A673 (cell line): ENCODE data around the gene ZNF638. TPM values are rescaled to one million over a fixed set of nuclear protein-coding genes. Genes with fewer than 3 reads are reported as not detected.

ENCODE experiments used
- BruUV-seq: library from RNA; stranded (reverse); fragments of 400-500 nt; replicated peaks from 2 replicates; lab custom pipeline; 2021; lab: Mats Ljungman, UMichigan
- CTCF ChIA-PET: fragments of 300-600 bp; sonication (Branson Sonifier 250); formaldehyde crosslinking; loops from one replicate; lab custom pipeline; 2022; ENCODE audit warnings: antibody characterized with exemption; lab: Charles Lee
- POLR2A ChIA-PET: fragments of 300-600 bp; sonication (Branson Sonifier 250); formaldehyde crosslinking; loops from one replicate; lab custom pipeline; 2022; ENCODE audit warnings: antibody characterized with exemption; ENCODE audit not compliant: low non-redundant PET; lab: Charles Lee
- DNase-seq: peaks from one replicate; pipeline ENCODE4 v3.0.0-alpha.2; 2015; ENCODE audit warnings: low spot score
- H3K27ac ChIP-seq: fragments of 200-600 bp; sonication (generic); 2 replicates; pipeline ENCODE4 v1.5.1; 2016; ENCODE audit warnings: mixed run types, low read depth, mild to moderate bottlenecking, mixed read lengths, antibody characterized with exemption, low read length; ENCODE audit not compliant: poor library complexity, severe bottlenecking
- H3K27me3 ChIP-seq: fragments of 200-600 bp; sonication (generic); replicated peaks from 2 replicates; pipeline ENCODE4 v1.6.1; 2017; ENCODE audit warnings: mixed run types, low read depth, mild to moderate bottlenecking, mixed read lengths, antibody characterized with exemption, low read length; ENCODE audit not compliant: insufficient read depth, poor library complexity
- H3K36me3 ChIP-seq: fragments of 200-600 bp; sonication (generic); 2 replicates; pipeline ENCODE4 v1.6.1; 2016; ENCODE audit warnings: mixed run types, mild to moderate bottlenecking, mixed read lengths, antibody characterized with exemption, low read length; ENCODE audit not compliant: insufficient read depth, poor library complexity, severe bottlenecking
- H3K4me1 ChIP-seq: fragments of 200-600 bp; sonication (generic); 2 replicates; pipeline ENCODE4 v1.6.1; 2017; ENCODE audit warnings: mixed run types, mild to moderate bottlenecking, mixed read lengths, antibody characterized with exemption, low read length; ENCODE audit not compliant: insufficient read depth, poor library complexity, severe bottlenecking
- H3K4me3 ChIP-seq: fragments of 200-600 bp; sonication (generic); 2 replicates; pipeline ENCODE4 v1.5.1; 2016; ENCODE audit warnings: low read depth, mixed run types, mild to moderate bottlenecking, mixed read lengths, low read length; ENCODE audit not compliant: poor library complexity, severe bottlenecking
- H3K9me3 ChIP-seq: fragments of 200-600 bp; sonication (generic); 2 replicates; pipeline ENCODE4 v1.6.1; 2016; ENCODE audit warnings: mixed run types, low read depth, mild to moderate bottlenecking, mixed read lengths, antibody characterized with exemption, low read length; ENCODE audit not compliant: poor library complexity, severe bottlenecking
- CTCF ChIP-seq: fragments of 300-800, 200-600 bp; sonication (generic); conservative IDR thresholded peaks from 2 replicates; pipeline ENCODE4 v1.5.1; 2017; ENCODE audit warnings: low read depth, mild to moderate bottlenecking, antibody characterized with exemption, low read length, moderate library complexity, mixed read lengths
- EZH2 ChIP-seq: fragments of 200-600 bp; sonication (generic); IDR thresholded peaks from 2 replicates; pipeline ENCODE4 v1.6.1; 2017; ENCODE audit warnings: borderline replicate concordance, low read depth, mild to moderate bottlenecking, mixed read lengths, antibody characterized with exemption, low read length; ENCODE audit not compliant: poor library complexity, severe bottlenecking
- intact Hi-C: fragments of 100-400 bp; cut with micrococcal nuclease; formaldehyde crosslinking; loops from one replicate; pipeline ENCODE4 v1.10.0; 2022; ENCODE audit not compliant: unreplicated experiment
- total RNA-seq: library from RNA; stranded (reverse); gene quantifications from 2 replicates; pipeline ENCODE4 v1.2.3, GENCODE V29; 2021

The ZNF638 gene
- total RNA-seq, 1 experiment from 2014 or later, result 126 TPM

DNA sequence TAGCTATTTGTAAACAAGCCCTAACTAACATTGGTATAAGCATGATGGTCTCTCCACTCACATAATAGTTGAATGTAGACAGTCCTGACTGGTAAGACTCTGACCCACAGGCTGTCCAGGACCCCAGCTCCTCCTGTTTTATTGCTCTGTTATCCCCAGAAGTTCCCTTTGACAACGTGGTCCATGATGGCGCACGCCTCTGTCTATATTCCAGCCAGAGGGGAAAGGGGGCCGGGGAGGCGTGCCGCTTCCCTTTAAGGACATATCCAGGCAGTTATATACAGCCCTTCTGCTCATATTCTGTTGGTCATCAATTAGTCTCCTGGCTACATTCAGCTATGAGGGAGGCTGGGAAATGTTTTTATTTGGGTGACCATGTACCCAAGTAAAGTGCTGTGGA lies 128.5 kb downstream of the ZNF638 start:
- BruUV-seq, result no TSS peak
- no peak overlapping the region for H3K4me3 ChIP-seq

GRCh38 chr2:71460595-71461303 lies 129.2 kb downstream of the ZNF638 start:
- TF ChIP-seq CTCF, result peak; percentile 82
- TF ChIP-seq EZH2, result no peak
- H3K4me1 ChIP-seq, result no peaks in the 10 kb centered on the region
- no peak overlapping the region for H3K27ac ChIP-seq
- H3K27me3 ChIP-seq, result peaks cover 23% of the 10 kb centered on the region
- no TSS peak for BruUV-seq
- peak; percentile 61 for DNase-seq
- no peaks in the 10 kb centered on the region for H3K9me3 ChIP-seq
- H3K4me3 ChIP-seq, result no peak overlapping the region
- ChIA-PET POLR2A (no interaction called here), CTCF (interaction anchor here (0.5 to 2.9 kb wide), 9 partner anchors 17 to 677 kb away, joined by 3 to 14 read pairs (median 5); no protein-coding TSS in a partner anchor)
- intact Hi-C loops, result loop anchor here (1.0 kb wide), 1 partner anchor 50 kb away; no protein-coding TSS in a partner anchor
- H3K36me3 ChIP-seq, result no peaks in the 10 kb centered on the region

More for the DNA sequence above, 128.5 kb downstream of the ZNF638 start:
- H3K27ac ChIP-seq, result no peak overlapping the region
- peaks cover 20% of the 10 kb centered on the region for H3K27me3 ChIP-seq
- no peak for TF ChIP-seq EZH2
- TF ChIP-seq CTCF, result no peak
- H3K9me3 ChIP-seq, result no peaks in the 10 kb centered on the region
- H3K4me1 ChIP-seq, result no peaks in the 10 kb centered on the region
- ChIA-PET CTCF (interaction anchor here (0.7 to 2.9 kb wide), 4 partner anchors 16 to 160 kb away, joined by 3 to 14 read pairs (median 8); no protein-coding TSS in a partner anchor), POLR2A (no interaction called here)
- no peaks in the 10 kb centered on the region for H3K36me3 ChIP-seq
- intact Hi-C loops, result no loop called here
- DNase-seq, result no peak

GRCh38 chr2:71461304-71461671 lies 129.7 kb downstream of the ZNF638 start:
- intact Hi-C loops, result loop anchor here (1.0 kb wide), 1 partner anchor 49 kb away; no protein-coding TSS in a partner anchor
- Histone ChIP-seq H3K4me1 (no peaks in the 10 kb centered on the region), H3K36me3 (no peaks in the 10 kb centered on the region), H3K27ac (no peak overlapping the region), H3K9me3 (no peaks in the 10 kb centered on the region), H3K27me3 (peaks cover 29% of the 10 kb centered on the region), H3K4me3 (no peak overlapping the region)
- DNase-seq, result no peak
- TF ChIP-seq EZH2 (no peak), CTCF (no peak)
- CTCF ChIA-PET, result interaction anchor here (1.0 to 2.9 kb wide), 4 partner anchors 37 to 619 kb away, joined by 4 to 13 read pairs (median 8); no protein-coding TSS in a partner anchor
- POLR2A ChIA-PET, result no interaction called here
- BruUV-seq, result no TSS peak
